GM23248 (cell line): ENCODE data around the gene CTAGE6. TPM values are rescaled to one million over a fixed set of nuclear protein-coding genes. Genes with fewer than 3 reads are reported as not detected.
"Not testable (repeated sequence)": the region's sequence is repeated elsewhere in the genome, so short reads cannot be mapped to it uniquely, and the experiment has no call there.

Source experiments
- DNase-seq: peaks from one replicate; pipeline ENCODE4 v3.0.0-alpha.2; 2015
- H2AFZ ChIP-seq: fragments of 200-600 bp; sonication (generic); 2 replicates; pipeline ENCODE4 v1.6.1; 2016; ENCODE audit warnings: antibody characterized with exemption
- H3F3A ChIP-seq: fragments of 200-600 bp; sonication (generic); 2 replicates; pipeline ENCODE4 v1.6.1; 2016; ENCODE audit warnings: mild to moderate bottlenecking, antibody characterized with exemption, mixed run types; ENCODE audit not compliant: insufficient read depth
- H3K27ac ChIP-seq: fragments of 200-600 bp; sonication (generic); 2 replicates; pipeline ENCODE4 v1.5.1; 2016; ENCODE audit warnings: mild to moderate bottlenecking
- H3K27me3 ChIP-seq: fragments of 200-600 bp; sonication (generic); replicated peaks from 2 replicates; pipeline ENCODE4 v1.6.1; 2016; ENCODE audit warnings: mild to moderate bottlenecking; ENCODE audit not compliant: insufficient read depth
- H3K36me3 ChIP-seq: fragments of 200-600 bp; sonication (generic); 2 replicates; pipeline ENCODE4 v1.6.1; 2016; ENCODE audit warnings: low read depth, mild to moderate bottlenecking
- H3K4me1 ChIP-seq: fragments of 200-600 bp; sonication (generic); 2 replicates; pipeline ENCODE4 v1.6.1; 2016; ENCODE audit warnings: mild to moderate bottlenecking; ENCODE audit not compliant: insufficient read depth
- H3K4me2 ChIP-seq: fragments of 200-600 bp; sonication (generic); one replicate; pipeline ENCODE4 v1.6.1; 2016; ENCODE audit warnings: mild to moderate bottlenecking; ENCODE audit not compliant: unreplicated experiment
- H3K4me3 ChIP-seq: fragments of 200-600 bp; sonication (generic); 2 replicates; pipeline ENCODE4 v1.5.1; 2016; ENCODE audit warnings: mild to moderate bottlenecking
- H3K79me2 ChIP-seq: fragments of 200-600 bp; sonication (generic); 2 replicates; pipeline ENCODE4 v1.6.1; 2016; ENCODE audit warnings: mild to moderate bottlenecking; ENCODE audit not compliant: insufficient read depth
- H3K9ac ChIP-seq: fragments of 200-600 bp; sonication (generic); 2 replicates; pipeline ENCODE4 v1.6.1; 2016; ENCODE audit warnings: mild to moderate bottlenecking
- H3K9me2 ChIP-seq: fragments of 200-600 bp; sonication (generic); 2 replicates; pipeline ENCODE4 v1.6.1; 2016; ENCODE audit warnings: mixed run types, mild to moderate bottlenecking, moderate library complexity; ENCODE audit not compliant: insufficient read depth
- H3K9me3 ChIP-seq: fragments of 200-600 bp; sonication (generic); one replicate; pipeline ENCODE4 v1.6.1; 2017; ENCODE audit warnings: low read depth
- H4K20me1 ChIP-seq: fragments of 200-600 bp; sonication (generic); 2 replicates; pipeline ENCODE4 v1.6.0; 2016; ENCODE audit not compliant: insufficient read depth
- WGBS, 2 experiments: methylation state at CpG; one replicate each; pipeline ENCODE4 v1.1.6; 2015 to 2017; ENCODE audit warnings: low lambda C conversion rate in 2 of 2, low coverage in 1 of 2; ENCODE audit errors: missing lambda C conversion rate in 2 of 2; 5-methylcytosine and 5-hydroxymethylcytosine counted together
- in situ Hi-C: fragments of 300-500 bp; cut with MboI; formaldehyde crosslinking; loops from 2 replicates; pipeline ENCODE4 v1.15.0; 2020
- polyA plus RNA-seq: library from polyadenylated mRNA; unstranded; fragments of >200 nt; fragmentation: Nextera tagmentation; extraction: Ambion mirVana; gene quantifications from 2 replicates; pipeline ENCODE4 v1.2.1, GENCODE V29; 2016
- total RNA-seq: library from RNA; depleted of rRNA; stranded (reverse); fragments of >200 nt; shearing (Covaris generic); gene quantifications from 2 replicates; pipeline ENCODE4 v1.2.3, GENCODE V29; 2014

Gene CTAGE6
- total and polyA plus RNA-seq, 2 experiments from 2014 or later: 0.22 TPM; not detected in 1

- H3K4me2 ChIP-seq, H3K4me3 ChIP-seq, H3K36me3 ChIP-seq, H3K27me3 ChIP-seq, H2AFZ ChIP-seq, H3K27ac ChIP-seq, H3K79me2 ChIP-seq, in situ Hi-C loops, H3K9me2 ChIP-seq, H3K4me1 ChIP-seq, H3K9ac ChIP-seq, H4K20me1 ChIP-seq, DNase-seq, H3F3A ChIP-seq, H3K9me3 ChIP-seq: not testable (repeated sequence)
- 48 to 80% methylated on average over 1 to 2 of the region's 2 CpGs for WGBS, 2 experiments
Observed at GRCh38 chr7:143779591-143779990, 22.1 kb upstream of the CTAGE6 start.

GRCh38 chr7:143772738-143773468 lies 15.4 kb upstream of the CTAGE6 start:
- in situ Hi-C loops: not testable (repeated sequence)

GRCh38 chr7:143767531-143767930 lies 10.0 kb upstream of the CTAGE6 start:
- H2AFZ ChIP-seq, in situ Hi-C loops, H3K9me3 ChIP-seq, DNase-seq, H3K4me1 ChIP-seq, H3K79me2 ChIP-seq, H3K4me3 ChIP-seq, H3K36me3 ChIP-seq, H4K20me1 ChIP-seq, H3K9ac ChIP-seq, H3K4me2 ChIP-seq, H3F3A ChIP-seq, H3K27ac ChIP-seq, H3K27me3 ChIP-seq, H3K9me2 ChIP-seq: not testable (repeated sequence)
- WGBS, 2 experiments: 79 to 84% methylated on average over 2 of the region's 2 CpGs

More at GRCh38 chr7:143772738-143773468, 15.4 kb upstream of the CTAGE6 start:
- H3F3A ChIP-seq, H3K36me3 ChIP-seq, H3K9ac ChIP-seq, H2AFZ ChIP-seq, H3K9me2 ChIP-seq, H3K79me2 ChIP-seq, H3K27ac ChIP-seq, H3K4me1 ChIP-seq, H3K27me3 ChIP-seq, H3K9me3 ChIP-seq, H3K4me3 ChIP-seq, H4K20me1 ChIP-seq, H3K4me2 ChIP-seq, DNase-seq: not testable (repeated sequence)
- 71 to 78% methylated on average over 1 to 3 of the region's 5 CpGs for WGBS, 2 experiments

GRCh38 chr7:143765678-143766077 lies 8.2 kb upstream of the CTAGE6 start:
- H3F3A ChIP-seq, H3K4me2 ChIP-seq, DNase-seq, H3K9me2 ChIP-seq, H3K9ac ChIP-seq, H3K4me1 ChIP-seq, H3K27me3 ChIP-seq, H3K36me3 ChIP-seq, H3K4me3 ChIP-seq, H3K27ac ChIP-seq, H3K79me2 ChIP-seq, H2AFZ ChIP-seq, H4K20me1 ChIP-seq, in situ Hi-C loops, H3K9me3 ChIP-seq: not testable (repeated sequence)
- 0% methylated on average over 1 to 2 of the region's 5 CpGs for WGBS, 2 experiments

GRCh38 chr7:143763065-143763464 lies 5.6 kb upstream of the CTAGE6 start:
- H3K27me3 ChIP-seq, H3K9me2 ChIP-seq, H3K4me3 ChIP-seq, H3K9ac ChIP-seq, H3F3A ChIP-seq, H3K9me3 ChIP-seq, H3K79me2 ChIP-seq, H3K4me1 ChIP-seq, H3K4me2 ChIP-seq, DNase-seq, H4K20me1 ChIP-seq, H2AFZ ChIP-seq, in situ Hi-C loops, H3K36me3 ChIP-seq, H3K27ac ChIP-seq: not testable (repeated sequence)
- WGBS, 2 experiments: no CpG with 5 or more reads among the region's 1 CpG

- H3K4me2 ChIP-seq, H3K27ac ChIP-seq, H2AFZ ChIP-seq, H3K4me3 ChIP-seq, H3K36me3 ChIP-seq, DNase-seq, H3K27me3 ChIP-seq, H3K9ac ChIP-seq, H3K4me1 ChIP-seq, in situ Hi-C loops, H3F3A ChIP-seq, H3K79me2 ChIP-seq, H3K9me3 ChIP-seq, H3K9me2 ChIP-seq, H4K20me1 ChIP-seq: not testable (repeated sequence)
- 41 to 80% methylated on average over 2 of the region's 4 CpGs for WGBS, 2 experiments
Observed at GRCh38 chr7:143745340-143745739, 12.2 kb downstream of the CTAGE6 start.

GRCh38 chr7:143737037-143737819 lies 20.3 kb downstream of the CTAGE6 start:
- H3K9ac ChIP-seq, H3K4me2 ChIP-seq, H3K36me3 ChIP-seq, H3K27me3 ChIP-seq, H4K20me1 ChIP-seq, H3K4me1 ChIP-seq, H3K9me3 ChIP-seq, H3F3A ChIP-seq, in situ Hi-C loops, H3K27ac ChIP-seq, H3K9me2 ChIP-seq, H3K79me2 ChIP-seq, H3K4me3 ChIP-seq: not testable (repeated sequence)
- peak overlapping the region; percentile 55; the same call in 1 of the 2 replicates for H2AFZ ChIP-seq
- DNase-seq: peak; percentile 72
- 20 to 22% methylated on average over 5 of the region's 5 CpGs for WGBS, 2 experiments
